Lower leg skin (tissue), 4 donors: Measurements from ENCODE around the gene GRID2. TPM values are rescaled to one million over a fixed set of nuclear protein-coding genes. Genes with fewer than 3 reads are reported as not detected.

Experiments
- DNase-seq, 2 donors: peaks; one replicate each; pipeline ENCODE4 v3.0.0-alpha.2; 2019; ENCODE audit warnings: low spot score in 2 of 2
- H3K4me3 ChIP-seq: fragments of 200-600 bp; sonication (generic); 2 replicates; pipeline ENCODE4 v1.5.1; 2017; ENCODE audit warnings: mild to moderate bottlenecking, low read depth; ENCODE audit not compliant: poor library complexity, severe bottlenecking
- POLR2A ChIP-seq, 2 donors: fragments of 450-650 bp; IDR thresholded peaks; one replicate each; pipeline ENCODE4 v1.6.1; 2016 to 2017; ENCODE audit warnings: antibody characterized with exemption in 2 of 2, mild to moderate bottlenecking in 1 of 2, moderate library complexity in 1 of 2
- WGBS, 2 donors: methylation state at CpG; one replicate each; pipeline ENCODE4 v1.1.5; 2018; 5-methylcytosine and 5-hydroxymethylcytosine counted together
- intact Hi-C: fragments of 100-400 bp; cut with DNase I; formaldehyde crosslinking; loops from one replicate; pipeline ENCODE4 v1.15.0; 2023; ENCODE audit warnings: low total_unique reads
- total RNA-seq, 4 donors: library from RNA; depleted of rRNA; stranded (reverse); fragments of >200 nt; gene quantifications; one replicate each; pipeline ENCODE4 v1.1.0, GENCODE V29; 2016
- TF ChIP-seq, protein P1 (sequence below), 3 donors: fragments of 450-650 bp; IDR thresholded peaks; one replicate each; pipeline ENCODE4 v1.5.1; 2016; ENCODE audit warnings: antibody characterized with exemption in 3 of 3, mild to moderate bottlenecking in 3 of 3, moderate library complexity in 2 of 3

Gene GRID2
- total RNA-seq, 4 donors from 2014 or later = not detected

DNA sequence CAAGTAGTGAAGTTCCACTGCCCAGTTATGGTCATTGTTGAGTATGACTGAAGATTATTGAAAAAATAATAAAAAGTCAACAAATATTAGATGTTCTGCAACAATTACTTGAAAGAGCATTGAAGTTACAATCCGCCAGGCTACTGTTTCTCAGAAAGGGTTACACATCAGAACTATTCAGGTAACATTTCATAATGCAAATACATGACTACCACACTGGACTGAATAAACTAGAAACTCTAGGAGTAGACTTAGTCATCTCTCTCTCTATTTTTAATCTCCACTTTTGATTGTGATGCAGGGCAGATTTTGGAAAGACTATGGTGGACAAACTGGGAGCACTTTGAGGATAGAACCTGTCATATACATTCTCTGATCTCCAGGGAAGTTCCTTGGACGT, 776.5 kb downstream of the GRID2 start:
- DNase-seq = no peak
- H3K4me3 ChIP-seq = no peak overlapping the region
- 86% methylated on average over 2 of the region's 2 CpGs for WGBS, 2 donors
- TF ChIP-seq POLR2A (IDR thresholded peaks at IDR 0.05) = no peak
- TF ChIP-seq, protein P1, sequence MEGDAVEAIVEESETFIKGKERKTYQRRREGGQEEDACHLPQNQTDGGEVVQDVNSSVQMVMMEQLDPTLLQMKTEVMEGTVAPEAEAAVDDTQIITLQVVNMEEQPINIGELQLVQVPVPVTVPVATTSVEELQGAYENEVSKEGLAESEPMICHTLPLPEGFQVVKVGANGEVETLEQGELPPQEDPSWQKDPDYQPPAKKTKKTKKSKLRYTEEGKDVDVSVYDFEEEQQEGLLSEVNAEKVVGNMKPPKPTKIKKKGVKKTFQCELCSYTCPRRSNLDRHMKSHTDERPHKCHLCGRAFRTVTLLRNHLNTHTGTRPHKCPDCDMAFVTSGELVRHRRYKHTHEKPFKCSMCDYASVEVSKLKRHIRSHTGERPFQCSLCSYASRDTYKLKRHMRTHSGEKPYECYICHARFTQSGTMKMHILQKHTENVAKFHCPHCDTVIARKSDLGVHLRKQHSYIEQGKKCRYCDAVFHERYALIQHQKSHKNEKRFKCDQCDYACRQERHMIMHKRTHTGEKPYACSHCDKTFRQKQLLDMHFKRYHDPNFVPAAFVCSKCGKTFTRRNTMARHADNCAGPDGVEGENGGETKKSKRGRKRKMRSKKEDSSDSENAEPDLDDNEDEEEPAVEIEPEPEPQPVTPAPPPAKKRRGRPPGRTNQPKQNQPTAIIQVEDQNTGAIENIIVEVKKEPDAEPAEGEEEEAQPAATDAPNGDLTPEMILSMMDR (IDR thresholded peaks at IDR 0.05) = no peak
- intact Hi-C loops = no loop called here

DNA sequence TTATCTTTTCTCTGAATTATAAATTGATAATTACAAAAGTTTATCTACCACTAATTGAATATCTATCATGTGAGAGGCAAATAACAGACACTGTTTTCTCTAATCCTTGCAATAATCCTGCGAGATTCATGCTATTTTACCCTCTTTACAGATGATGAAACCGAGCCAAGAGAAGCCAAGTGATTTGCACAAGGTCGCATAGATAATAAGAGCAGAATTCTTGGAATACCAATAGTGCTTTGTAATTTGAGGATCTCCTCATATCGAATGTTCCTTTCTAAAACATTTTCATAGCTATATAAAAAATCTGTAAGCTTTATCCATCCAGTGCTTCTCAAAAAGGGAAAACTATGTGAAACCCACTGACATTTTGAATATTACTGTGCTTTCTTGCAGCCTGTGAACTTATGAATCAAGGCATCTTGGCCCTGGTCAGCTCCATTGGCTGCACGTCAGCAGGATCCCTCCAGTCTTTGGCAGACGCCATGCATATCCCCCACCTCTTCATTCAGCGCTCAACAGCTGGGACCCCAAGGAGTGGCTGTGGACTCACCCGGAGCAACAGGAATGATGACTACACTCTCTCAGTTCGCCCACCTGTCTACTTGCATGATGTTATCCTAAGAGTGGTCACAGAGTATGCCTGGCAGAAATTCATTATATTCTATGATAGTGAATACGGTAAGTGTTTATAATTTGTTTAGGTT, 781.0 kb downstream of the GRID2 start:
- intact Hi-C loops = no loop called here
- H3K4me3 ChIP-seq = no peak overlapping the region
- no peak for DNase-seq
- 78 to 83% methylated on average over 10 of the region's 10 CpGs for WGBS, 2 donors
- TF ChIP-seq, protein P1 (IDR thresholded peaks at IDR 0.05) = no peak
- TF ChIP-seq POLR2A (IDR thresholded peaks at IDR 0.05) = no peak

DNA sequence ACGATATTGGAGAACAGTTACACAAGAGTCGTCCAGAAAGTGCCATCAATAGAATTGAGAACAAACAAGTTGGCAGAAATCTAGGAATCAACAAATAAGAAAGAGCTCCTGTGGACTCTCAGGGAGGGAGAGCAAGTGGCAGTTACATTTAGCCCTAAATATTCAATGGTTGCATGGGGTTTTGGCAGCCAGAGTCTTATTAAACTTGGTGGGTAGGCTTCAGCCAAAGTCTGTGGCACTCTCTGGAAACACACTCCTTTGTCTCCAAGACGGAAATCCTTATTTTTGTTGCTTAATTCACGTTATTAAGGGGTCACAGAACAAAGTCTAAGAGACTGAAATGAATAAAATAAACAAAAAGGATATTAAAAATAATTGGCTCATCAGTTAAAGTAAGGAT, 782.6 kb downstream of the GRID2 start:
- no peak overlapping the region for H3K4me3 ChIP-seq
- TF ChIP-seq POLR2A (IDR thresholded peaks at IDR 0.05) = no peak
- TF ChIP-seq, protein P1 (IDR thresholded peaks at IDR 0.05) = no peak
- intact Hi-C loops = no loop called here
- no peak for DNase-seq
- 68 to 70% methylated on average over 4 of the region's 4 CpGs for WGBS, 2 donors

DNA sequence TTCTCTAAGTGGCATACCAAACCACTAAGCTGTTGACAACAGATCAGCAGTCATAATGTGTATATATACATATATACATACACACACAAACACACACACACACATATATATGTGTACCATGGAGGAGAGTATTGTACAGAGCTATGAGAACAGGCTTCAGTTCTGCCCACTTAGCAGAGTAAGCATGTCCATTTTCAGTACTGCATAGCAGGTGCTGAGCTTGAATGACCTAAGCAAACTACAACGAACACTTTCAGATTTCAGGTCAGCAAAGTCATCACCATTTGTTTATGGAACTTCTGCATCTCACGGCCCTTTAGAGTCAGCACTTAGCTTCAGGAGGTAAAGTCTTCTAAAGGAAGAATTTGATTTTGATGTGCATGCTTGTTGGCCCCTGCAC, 789.0 kb downstream of the GRID2 start:
- intact Hi-C loops = no loop called here
- TF ChIP-seq, protein P1 (IDR thresholded peaks at IDR 0.05) = no peak
- TF ChIP-seq POLR2A (IDR thresholded peaks at IDR 0.05) = no peak
- DNase-seq = no peak
- 88 to 92% methylated on average over 2 of the region's 2 CpGs for WGBS, 2 donors
- no peak overlapping the region for H3K4me3 ChIP-seq

DNA sequence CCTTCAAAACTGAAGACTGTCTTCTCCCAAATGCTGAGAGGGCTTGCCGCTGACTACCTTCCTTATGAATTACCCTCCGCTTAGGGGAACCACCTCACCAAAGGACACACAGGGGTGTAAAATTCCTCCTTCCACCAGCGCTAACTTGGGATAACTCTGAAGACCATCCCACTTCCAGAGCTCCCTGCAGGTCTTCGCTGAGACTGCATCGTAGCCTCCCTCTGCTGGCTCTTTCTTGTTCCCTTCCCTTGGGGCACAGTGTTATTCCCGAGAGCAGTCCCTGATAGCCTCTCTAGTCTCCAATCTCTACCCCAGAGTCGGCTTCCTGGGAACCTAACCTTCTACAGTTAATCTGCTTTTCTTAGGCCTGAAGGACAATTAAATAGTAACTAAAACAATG, 799.3 kb downstream of the GRID2 start:
- WGBS, 2 donors = 86 to 91% methylated on average over 7 of the region's 7 CpGs
- no peak for TF ChIP-seq POLR2A (IDR thresholded peaks at IDR 0.05)
- TF ChIP-seq, protein P1 (IDR thresholded peaks at IDR 0.05) = no peak
- DNase-seq = no peak
- no peak overlapping the region for H3K4me3 ChIP-seq
- intact Hi-C loops = no loop called here

DNA sequence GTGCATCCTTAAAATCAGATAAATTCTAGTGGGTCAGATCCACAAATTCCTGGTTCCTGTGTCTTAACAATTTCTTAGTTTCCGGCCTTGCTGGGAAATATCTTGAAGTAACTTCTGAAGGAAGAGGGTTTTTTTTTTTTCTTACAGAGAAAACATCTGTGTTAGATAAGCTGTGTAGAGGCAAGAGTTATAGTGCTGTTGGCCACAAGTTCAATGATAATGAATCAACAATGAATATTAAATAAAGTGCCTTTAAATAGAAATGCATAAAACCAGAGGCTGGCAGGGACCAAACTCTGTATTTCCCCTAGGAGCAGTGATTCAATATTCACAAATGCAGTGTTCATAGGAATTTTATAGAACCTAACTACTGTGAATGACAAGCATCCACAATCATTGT, 812.9 kb downstream of the GRID2 start:
- 53 to 71% methylated on average over 1 of the region's 1 CpG for WGBS, 2 donors
- H3K4me3 ChIP-seq = no peak overlapping the region
- no peak for DNase-seq
- TF ChIP-seq, protein P1 (IDR thresholded peaks at IDR 0.05) = no peak
- TF ChIP-seq POLR2A (IDR thresholded peaks at IDR 0.05) = no peak
- intact Hi-C loops = no loop called here
